Activated CD8-positive, alpha-beta T cell treated with anti-CD3 and anti-CD28 coated beads for 36 hours (primary cell): ENCODE measurements around the gene TRHDE. TPM values are rescaled to one million over a fixed set of nuclear protein-coding genes. Genes with fewer than 3 reads are reported as not detected.

Source experiments
- ATAC-seq: fragments of 200-7000 bp; cut with Tn5 transposase; one replicate; pipeline ENCODE4 v1.10.0; 2021; ENCODE audit warnings: mild to moderate bottlenecking, moderate library complexity
- CTCF ChIA-PET: fragments of 350-600 bp; sonication (Branson Sonifier 250); formaldehyde crosslinking; loops from one replicate; lab custom pipeline; 2021; ENCODE audit warnings: antibody characterized with exemption; lab: Charles Lee
- POLR2A ChIA-PET: fragments of 350-600 bp; sonication (Branson Sonifier 250); formaldehyde crosslinking; loops from one replicate; lab custom pipeline; 2021; ENCODE audit warnings: antibody characterized with exemption; lab: Charles Lee
- DNase-seq: peaks from one replicate; pipeline ENCODE4 v3.0.0-alpha.2; 2020
- H3K27ac Mint-ChIP-seq: one replicate; pipeline ENCODE4 v1.8.0; 2021; ENCODE audit warnings: mild to moderate bottlenecking, mixed read lengths
- H3K27me3 Mint-ChIP-seq: one replicate; pipeline ENCODE4 v1.8.0; 2021; ENCODE audit warnings: mixed read lengths
- H3K36me3 Mint-ChIP-seq: one replicate; pipeline ENCODE4 v1.8.0; 2021; ENCODE audit warnings: low read depth, mixed read lengths
- H3K4me1 Mint-ChIP-seq: one replicate; pipeline ENCODE4 v1.8.0; 2021; ENCODE audit warnings: low read depth, mixed read lengths
- H3K4me3 Mint-ChIP-seq: one replicate; pipeline ENCODE4 v1.8.0; 2021; ENCODE audit warnings: mild to moderate bottlenecking, moderate library complexity, mixed read lengths
- H3K9me3 Mint-ChIP-seq: one replicate; pipeline ENCODE4 v1.8.0; 2021; ENCODE audit warnings: mixed read lengths
- CTCF ChIP-seq: fragments of 200-600 bp; IDR thresholded peaks from one replicate; pipeline ENCODE4 v1.8.0; 2022; ENCODE audit warnings: antibody characterized with exemption, mild to moderate bottlenecking
- intact Hi-C: fragments of 100-400 bp; cut with micrococcal nuclease; formaldehyde crosslinking; loops from one replicate; pipeline ENCODE4 v1.10.0; 2022
- total RNA-seq, 2 experiments: library from RNA; stranded (reverse); gene quantifications; one replicate each; pipeline ENCODE4 v1.2.3, GENCODE V29; 2021

Gene TRHDE
- total RNA-seq, 2 experiments from 2014 or later: not detected

DNA sequence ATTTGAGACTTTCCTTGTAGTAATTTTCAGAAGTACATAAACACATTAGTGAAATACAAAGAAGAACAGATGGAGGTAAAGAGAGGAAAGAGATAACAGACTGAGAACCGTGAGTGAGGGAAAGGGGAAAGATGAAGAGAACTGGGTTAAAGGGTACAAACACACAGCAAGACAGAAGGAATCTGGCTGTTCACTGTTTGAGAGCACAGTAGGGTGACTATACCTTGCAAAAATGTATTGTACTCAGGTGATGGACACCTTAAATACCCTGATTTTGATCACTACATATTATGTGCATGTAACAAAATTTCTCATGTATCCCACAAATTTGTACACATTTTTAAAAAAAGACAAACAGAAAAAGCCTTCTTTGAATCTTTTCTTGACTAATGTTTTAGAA, 2.7 kb upstream of the TRHDE start:
- H3K4me1 Mint-ChIP-seq: peaks cover 4% of the 10 kb centered on the region
- ChIA-PET CTCF (no interaction called here), POLR2A (no interaction called here)
- H3K27ac Mint-ChIP-seq: no peak overlapping the region
- peaks cover 36% of the 10 kb centered on the region for H3K27me3 Mint-ChIP-seq
- no peaks in the 10 kb centered on the region for H3K9me3 Mint-ChIP-seq
- no peaks in the 10 kb centered on the region for H3K36me3 Mint-ChIP-seq
- no peak for DNase-seq
- no peak for ATAC-seq
- TF ChIP-seq CTCF: no peak
- H3K4me3 Mint-ChIP-seq: no peak overlapping the region
- intact Hi-C loops: no loop called here

GRCh38 chr12:72270246-72270645, 1.9 kb upstream of the TRHDE start:
- H3K9me3 Mint-ChIP-seq: no peaks in the 10 kb centered on the region
- H3K4me1 Mint-ChIP-seq: peaks cover 4% of the 10 kb centered on the region
- no peak overlapping the region for H3K4me3 Mint-ChIP-seq
- H3K27ac Mint-ChIP-seq: no peak overlapping the region
- ATAC-seq: no peak
- TF ChIP-seq CTCF: no peak
- DNase-seq: no peak
- peaks cover 40% of the 10 kb centered on the region for H3K27me3 Mint-ChIP-seq
- intact Hi-C loops: loop anchor here (5.0 kb wide), 1 partner anchor 253 kb away; no protein-coding TSS in a partner anchor
- ChIA-PET CTCF (no interaction called here), POLR2A (no interaction called here)
- no peaks in the 10 kb centered on the region for H3K36me3 Mint-ChIP-seq

GRCh38 chr12:72270961-72271360, 1.2 kb upstream of the TRHDE start:
- POLR2A ChIA-PET: no interaction called here
- intact Hi-C loops: loop anchor here (5.0 kb wide), 1 partner anchor 254 kb away; no protein-coding TSS in a partner anchor
- H3K36me3 Mint-ChIP-seq: no peaks in the 10 kb centered on the region
- CTCF ChIA-PET: no interaction called here
- no peak for TF ChIP-seq CTCF
- peaks cover 40% of the 10 kb centered on the region for H3K27me3 Mint-ChIP-seq
- no peaks in the 10 kb centered on the region for H3K9me3 Mint-ChIP-seq
- peaks cover 4% of the 10 kb centered on the region for H3K4me1 Mint-ChIP-seq
- H3K4me3 Mint-ChIP-seq: no peak overlapping the region
- ATAC-seq (no peak), DNase-seq (no peak)
- no peak overlapping the region for H3K27ac Mint-ChIP-seq

GRCh38 chr12:72271451-72272090, 599 bp upstream of the TRHDE start:
- no peak for TF ChIP-seq CTCF
- intact Hi-C loops: loop anchor here (5.0 kb wide), 1 partner anchor 254 kb away; no protein-coding TSS in a partner anchor
- Mint-ChIP-seq H3K4me1 (peaks cover 4% of the 10 kb centered on the region), H3K4me3 (no peak overlapping the region), H3K9me3 (no peaks in the 10 kb centered on the region), H3K36me3 (no peaks in the 10 kb centered on the region), H3K27ac (no peak overlapping the region), H3K27me3 (peaks cover 44% of the 10 kb centered on the region)
- CTCF ChIA-PET: no interaction called here
- peak; percentile 2 for DNase-seq
- POLR2A ChIA-PET: no interaction called here
- ATAC-seq: no peak

GRCh38 chr12:72272731-72273498, 745 bp downstream of the TRHDE start:
- ChIA-PET CTCF (no interaction called here), POLR2A (interaction anchor here (0.6 kb wide), 1 partner anchor 248 kb away, joined by 3 read pairs; no protein-coding TSS in a partner anchor)
- ATAC-seq (no peak), DNase-seq (peak; percentile 1)
- intact Hi-C loops: loop anchor here (5.0 kb wide), 1 partner anchor 256 kb away; no protein-coding TSS in a partner anchor
- Mint-ChIP-seq H3K4me3 (no peak overlapping the region), H3K36me3 (no peaks in the 10 kb centered on the region), H3K27me3 (peaks cover 47% of the 10 kb centered on the region), H3K4me1 (peaks cover 4% of the 10 kb centered on the region), H3K9me3 (no peaks in the 10 kb centered on the region), H3K27ac (no peak overlapping the region)
- no peak for TF ChIP-seq CTCF
